T47D (cell line): ENCODE results near the gene SPRED2.

ENCODE experiments used
- DNase-seq, 2 experiments: peaks; one replicate each; pipeline versions ENCODE4 v3.0.0 to v3.0.0-alpha.2; 2011 to 2012; ENCODE audit warnings: low read depth in 1 of 2, low spot score in 1 of 2
- JUND ChIP-seq: IDR thresholded peaks from 2 replicates; pipeline ENCODE4 v1.6.1; 2012; ENCODE audit warnings: low read depth
- in situ Hi-C: cut with HindIII; loops from 2 replicates; pipeline ENCODE4 v1.10.0; 2016; ENCODE audit warnings: low sequenced_read_pairs, low pct_unique_long_range_greater_than_20kb

The SPRED2 gene

DNA sequence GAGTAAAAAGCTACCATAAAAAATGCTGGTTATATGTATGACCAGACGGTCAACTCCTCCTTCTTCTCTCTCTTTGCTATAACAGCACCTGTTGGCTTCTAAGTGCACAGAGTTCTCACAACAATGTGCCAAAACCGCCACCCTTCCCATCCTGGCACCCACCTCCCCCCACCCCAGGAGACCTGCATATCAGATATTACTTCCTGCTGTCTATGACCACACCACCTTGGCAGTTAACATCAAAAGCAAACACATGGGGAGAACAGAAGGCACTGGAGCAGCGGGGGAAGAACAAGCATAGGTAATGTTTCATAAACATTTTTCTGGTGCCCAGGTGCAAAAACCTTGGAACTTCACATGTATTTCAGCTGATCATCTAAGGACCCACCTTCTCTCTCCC, 15.5 kb downstream of the SPRED2 start:
- in situ Hi-C loops, result no loop called here
- DNase-seq, result no peak
- no peak for TF ChIP-seq JUND

DNA sequence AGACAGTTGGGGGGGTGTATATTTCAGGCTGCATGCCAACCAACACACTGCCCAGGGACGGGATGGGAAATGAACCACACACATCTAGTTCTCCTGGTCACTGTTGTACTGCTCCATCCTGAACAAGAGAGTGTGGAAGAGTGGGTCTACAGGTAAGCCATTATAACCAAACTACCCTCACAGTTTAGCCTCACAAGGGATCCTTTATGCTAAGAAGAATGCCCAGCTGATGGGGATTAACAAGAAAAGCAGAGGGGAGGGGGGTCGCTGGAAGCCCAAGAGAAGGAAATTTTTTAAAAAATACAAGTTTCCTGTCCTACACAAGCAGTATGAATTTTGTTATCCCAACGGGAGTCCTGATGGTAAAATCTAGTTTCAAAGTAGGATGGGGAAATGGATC, 16.1 kb downstream of the SPRED2 start:
- no peak for TF ChIP-seq JUND
- DNase-seq, result no peak
- in situ Hi-C loops, result no loop called here

DNA sequence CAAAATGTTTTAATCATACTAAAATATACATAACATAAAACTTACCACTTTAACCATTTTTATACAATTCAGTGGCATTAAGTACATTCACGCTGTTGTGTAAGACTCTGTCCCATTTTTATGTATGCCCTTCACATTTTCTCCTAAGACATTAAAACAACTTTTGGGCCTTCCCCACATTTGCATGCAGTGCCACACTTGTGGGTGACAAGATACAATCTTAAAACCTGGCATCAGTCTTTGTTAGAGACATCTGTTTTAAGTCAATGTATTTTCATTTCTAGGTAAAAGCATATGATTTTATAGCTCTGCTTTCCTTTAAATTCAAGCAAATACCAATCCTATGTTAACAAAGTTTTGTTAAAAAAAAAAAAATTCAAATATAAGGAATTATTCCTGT, 17.3 kb downstream of the SPRED2 start:
- in situ Hi-C loops, result no loop called here
- no peak for TF ChIP-seq JUND
- DNase-seq, result no peak

DNA sequence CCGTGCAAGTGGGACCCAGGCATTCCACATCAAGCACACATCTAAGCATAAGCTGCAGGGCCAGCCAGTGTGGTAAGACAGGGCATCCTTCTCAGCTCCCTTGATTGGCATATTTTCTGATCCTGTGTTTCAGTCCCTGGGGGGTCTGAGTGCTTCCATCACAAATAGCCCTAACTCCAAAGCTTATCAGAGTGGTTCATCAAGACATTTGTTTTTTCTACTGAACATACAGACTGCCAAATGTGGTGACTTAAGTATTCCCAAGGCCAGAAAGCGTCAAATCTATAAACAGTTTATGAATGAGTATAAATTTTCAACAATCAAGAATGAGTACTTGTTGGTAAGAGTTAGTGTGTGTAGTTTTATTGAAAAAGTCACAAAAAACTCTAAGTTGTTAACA, 18.8 kb downstream of the SPRED2 start:
- no peak for TF ChIP-seq JUND
- in situ Hi-C loops, result no loop called here
- DNase-seq, result no peak

DNA sequence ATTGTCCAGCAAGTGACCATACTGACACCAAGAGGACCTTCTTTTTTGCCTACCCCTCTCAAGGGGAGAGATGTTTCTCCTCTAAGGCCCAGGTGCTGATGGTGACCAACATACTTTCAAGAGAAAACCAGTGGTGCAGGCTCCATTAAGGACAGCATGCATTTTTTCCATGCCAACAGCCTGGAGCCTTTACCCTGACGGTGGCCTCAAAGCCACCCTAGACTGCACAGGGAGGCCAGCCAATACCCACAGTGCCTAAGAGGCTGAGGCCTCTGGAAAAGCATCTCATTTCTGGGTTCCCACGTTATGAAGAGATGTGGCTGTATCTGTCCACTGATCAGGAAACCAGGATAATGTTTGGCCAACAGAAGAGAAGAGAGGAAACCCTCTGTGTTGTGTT, 19.3 kb downstream of the SPRED2 start:
- no peak for TF ChIP-seq JUND
- in situ Hi-C loops, result no loop called here
- DNase-seq, result peak in 1 of 2 experiments; percentile 68

DNA sequence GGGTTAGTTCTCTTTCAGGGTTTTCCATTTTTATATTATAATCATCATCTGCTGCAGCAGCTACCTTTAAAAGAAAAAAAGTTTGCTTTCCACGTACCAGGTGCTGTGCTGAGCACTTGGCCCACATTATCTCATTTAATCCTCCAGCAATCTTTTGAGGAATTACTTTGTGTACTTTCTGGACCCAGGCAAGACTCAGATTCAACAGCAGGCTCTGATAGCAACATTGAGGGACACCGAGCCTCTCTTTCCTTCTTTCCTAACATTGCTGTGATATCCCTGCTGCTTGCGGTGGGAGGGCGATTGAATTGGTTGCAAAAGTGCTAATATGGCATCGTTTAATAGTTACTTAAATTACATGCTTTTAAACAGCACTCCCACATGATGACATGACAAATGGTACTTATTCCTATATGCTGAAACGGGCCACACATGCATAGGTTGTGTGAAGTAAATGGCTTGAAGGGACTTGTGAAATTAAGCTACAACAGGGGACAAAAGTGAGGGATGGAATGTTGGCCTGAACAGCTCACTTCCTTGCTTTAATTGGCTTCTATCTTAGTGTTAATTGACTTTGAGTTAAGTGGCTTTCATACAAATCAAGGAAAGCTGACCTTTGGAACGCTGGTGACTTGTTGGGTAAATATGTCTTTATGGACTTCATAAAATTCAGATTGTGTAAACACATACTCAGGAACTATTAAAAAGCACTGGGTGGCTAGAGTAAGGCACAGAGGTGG, 21.2 kb downstream of the SPRED2 start:
- TF ChIP-seq JUND, result no peak
- in situ Hi-C loops, result no loop called here
- no peak for DNase-seq

DNA sequence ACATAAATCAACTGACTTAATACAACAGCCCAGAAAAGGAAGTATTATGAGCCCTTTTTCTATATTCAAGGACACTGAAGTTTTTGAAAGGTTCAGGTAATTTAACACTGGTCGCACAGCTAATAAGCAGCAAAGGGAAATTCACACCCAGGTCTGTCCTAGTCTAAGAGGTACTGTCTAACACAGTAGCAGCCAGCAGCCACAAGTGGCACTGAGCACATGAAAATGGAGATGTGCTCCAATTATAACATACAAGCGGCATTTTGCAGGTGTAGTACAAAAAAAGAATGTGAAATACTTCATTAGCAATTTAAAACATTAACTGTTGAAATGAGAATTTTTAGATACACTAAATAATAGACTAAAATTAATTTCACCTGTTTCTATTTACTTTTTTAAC, 23.4 kb downstream of the SPRED2 start:
- no peak for DNase-seq
- no peak for TF ChIP-seq JUND

DNA sequence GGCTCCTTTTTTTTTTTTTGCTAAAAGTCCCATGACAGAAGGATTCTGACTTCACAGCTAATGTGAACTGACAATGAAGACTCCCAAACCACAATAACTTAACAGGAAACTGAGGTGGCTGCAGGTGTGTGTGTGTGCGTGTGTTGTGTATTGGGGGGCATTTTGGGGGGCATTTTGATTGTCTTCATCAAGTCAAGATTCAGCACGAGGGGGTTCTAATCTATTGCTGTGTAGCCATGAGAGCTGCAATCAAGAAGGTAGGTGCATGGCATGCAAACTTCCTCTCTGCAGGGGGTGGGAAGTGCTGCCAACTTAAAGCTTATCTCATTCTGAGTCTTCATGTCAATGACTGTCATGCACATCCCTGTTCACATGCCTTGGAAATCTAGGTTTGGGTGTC, 25.2 kb downstream of the SPRED2 start:
- DNase-seq, result no peak
- TF ChIP-seq JUND, result no peak
- in situ Hi-C loops, result no loop called here

More for the DNA sequence above, 23.4 kb downstream of the SPRED2 start:
- in situ Hi-C loops, result no loop called here

DNA sequence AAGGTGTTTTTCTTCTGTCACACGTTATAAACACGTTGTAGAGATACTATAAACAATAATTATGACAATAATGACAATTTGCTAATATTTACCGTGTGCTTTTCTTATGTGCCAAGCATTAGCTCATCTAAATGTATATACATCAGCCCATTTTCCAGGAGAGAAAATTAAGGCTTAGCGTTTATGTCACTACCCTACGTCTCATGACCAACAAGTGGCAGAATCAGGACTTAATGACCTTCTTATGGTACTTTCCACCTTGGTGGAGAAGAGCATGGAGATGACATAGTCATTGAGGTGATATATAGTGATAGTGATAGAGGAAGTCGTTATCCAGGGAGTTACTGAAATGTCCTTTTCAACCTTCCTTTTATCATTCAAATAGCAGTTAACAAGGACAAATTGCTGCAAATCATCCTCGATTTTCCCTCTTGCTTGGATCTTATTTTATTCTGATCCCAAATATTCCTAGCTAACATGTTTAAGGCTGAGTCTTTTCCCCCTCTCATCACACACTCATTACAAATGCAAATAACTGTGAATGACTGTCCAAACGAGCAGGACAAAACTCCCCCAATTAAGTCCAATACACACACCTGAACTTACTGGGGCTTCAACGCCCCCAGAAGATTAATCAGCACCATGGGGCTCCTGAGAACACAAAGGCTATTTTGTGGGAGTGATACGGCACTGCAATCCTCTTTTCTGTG, 27.3 kb downstream of the SPRED2 start:
- in situ Hi-C loops, result no loop called here
- TF ChIP-seq JUND, result no peak
- no peak for DNase-seq

DNA sequence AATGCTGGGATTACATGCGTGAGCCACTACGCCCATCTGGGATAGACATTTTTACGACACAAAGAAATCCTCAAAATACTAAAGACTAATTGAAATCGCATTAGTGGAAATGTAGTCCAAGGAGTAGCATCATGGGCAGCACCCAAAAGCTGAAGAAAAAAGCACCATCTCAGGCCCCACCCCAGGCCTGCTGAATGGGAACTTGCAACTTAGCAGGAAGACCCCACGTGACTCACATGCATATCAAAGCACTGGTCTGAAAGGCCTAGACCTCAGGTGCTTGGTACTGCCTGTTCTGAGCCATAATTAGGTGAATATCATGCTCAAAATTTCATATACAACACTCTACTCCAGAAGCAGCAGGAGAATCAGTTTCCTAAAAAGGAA, 28.9 kb downstream of the SPRED2 start:
- no peak for DNase-seq
- TF ChIP-seq JUND, result no peak
- in situ Hi-C loops, result no loop called here

DNA sequence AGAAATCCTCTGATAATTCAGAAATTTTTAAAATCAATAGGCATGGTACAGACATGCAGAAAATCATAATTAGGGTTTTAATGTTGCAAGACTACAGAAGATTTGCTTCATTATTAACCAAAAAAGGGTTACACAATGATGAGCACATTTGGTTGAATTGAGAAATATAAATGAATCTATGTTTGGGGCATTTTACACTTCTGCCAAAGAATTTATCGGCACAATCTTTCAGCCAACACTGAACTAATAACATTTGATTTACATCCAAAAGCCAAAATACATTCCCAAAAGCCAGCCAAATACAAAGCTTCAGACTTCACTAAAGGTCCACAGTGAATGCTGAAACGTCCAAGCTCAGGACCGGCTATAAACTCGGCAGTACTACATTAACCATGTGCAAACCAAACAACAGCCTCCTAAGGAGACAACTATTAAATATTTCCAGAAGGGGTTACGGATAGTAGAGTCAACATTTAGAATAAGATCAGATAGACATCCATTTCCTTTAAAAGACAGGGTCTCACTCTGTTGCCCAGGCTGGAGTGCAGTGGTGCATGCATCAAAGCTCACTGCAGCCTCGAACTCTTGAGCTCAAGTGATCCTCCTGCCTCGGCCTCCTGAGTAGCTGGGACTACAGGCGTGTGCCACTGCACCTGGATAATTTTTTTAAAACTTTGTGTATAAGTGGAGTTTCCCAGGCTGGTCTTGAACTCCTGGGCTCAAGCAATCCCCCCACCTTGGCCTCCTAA, 29.4 kb downstream of the SPRED2 start:
- in situ Hi-C loops, result no loop called here
- DNase-seq, result no peak

DNA sequence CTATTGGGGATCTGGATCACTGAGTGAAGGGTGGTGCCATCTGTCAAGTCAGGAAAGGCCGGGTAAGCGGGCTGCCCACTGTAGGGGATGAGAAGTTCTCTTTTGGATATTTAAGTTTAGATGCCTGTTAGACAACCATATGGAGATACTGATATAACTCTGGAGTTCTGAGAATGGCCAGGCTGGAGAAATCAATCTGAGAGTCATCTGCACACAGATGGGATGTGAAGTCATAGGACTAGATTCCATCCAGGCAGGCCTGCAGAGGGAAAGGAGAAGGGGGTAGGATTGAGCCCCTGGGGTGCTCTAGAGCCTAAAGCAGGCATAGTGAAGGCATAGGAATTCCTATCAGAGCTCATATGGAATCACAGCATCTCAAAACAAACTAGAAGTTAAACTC, 30.1 kb downstream of the SPRED2 start:
- no peak for TF ChIP-seq JUND
- no peak for DNase-seq
- in situ Hi-C loops, result no loop called here

More for the DNA sequence above, 29.4 kb downstream of the SPRED2 start:
- no peak for TF ChIP-seq JUND

DNA sequence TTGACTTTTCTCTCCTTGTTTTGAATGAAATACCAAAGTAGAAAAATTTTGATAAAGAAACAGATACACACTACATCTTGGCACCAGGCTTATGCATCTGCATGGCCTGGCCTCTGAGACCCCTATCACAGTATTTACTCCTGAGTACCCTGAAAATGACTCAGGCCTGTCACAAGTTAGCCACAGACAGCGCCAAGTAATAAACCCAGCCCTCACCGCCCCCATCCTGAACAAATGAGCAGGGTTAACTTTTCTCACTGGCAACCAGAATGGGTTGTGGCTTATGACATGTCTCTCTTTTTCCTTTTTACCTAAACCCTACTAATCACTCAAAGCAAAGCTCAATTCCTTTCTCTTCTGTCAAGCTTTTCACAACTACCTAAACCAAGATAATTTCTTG, 35.3 kb downstream of the SPRED2 start:
- no peak for TF ChIP-seq JUND
- in situ Hi-C loops, result no loop called here

More for the DNA sequence above, 35.3 kb downstream of the SPRED2 start:
- DNase-seq, result no peak
